ENCODE results near the gene CARNS1.

GRCh38 chr11:67464411-67465188 lies 49.1 kb downstream of the CARNS1 start:
- TF ChIP-seq CTCF (IDR thresholded peaks at IDR 0.05 in 8 of 11, conservative IDR thresholded peaks at IDR 0.05 in 3 of 11) (peak in 2 of 11 experiments; percentile 11 to 22), POLR2AphosphoS5 (IDR thresholded peaks at IDR 0.05) (peak; percentile 87 to 92 (median 91))

All from spleen (tissue), 7 donors.